Neural crest cell (in vitro differentiated cells): Measurements from ENCODE around the gene ITGBL1. TPM values are rescaled to one million over a fixed set of nuclear protein-coding genes. Genes with fewer than 3 reads are reported as not detected.

Experiments
- DNase-seq: peaks from one replicate; pipeline ENCODE4 v3.0.0; 2021; ENCODE audit warnings: low read depth, mixed read lengths, low spot score
- H3K27ac Mint-ChIP-seq: one replicate; pipeline ENCODE4 v1.8.0; 2021; ENCODE audit warnings: mild to moderate bottlenecking, mixed read lengths; ENCODE audit not compliant: unreplicated experiment
- H3K27me3 Mint-ChIP-seq: 2 replicates; pipeline ENCODE4 v1.8.0; 2021; ENCODE audit warnings: low read depth, mild to moderate bottlenecking, mixed read lengths
- H3K36me3 Mint-ChIP-seq: 2 replicates; pipeline ENCODE4 v1.8.0; 2021; ENCODE audit warnings: low read depth, mild to moderate bottlenecking, mixed read lengths
- H3K4me1 Mint-ChIP-seq: 2 replicates; pipeline ENCODE4 v1.8.0; 2021; ENCODE audit warnings: mixed read lengths
- H3K4me3 Mint-ChIP-seq: one replicate; pipeline ENCODE4 v1.8.0; 2021; ENCODE audit warnings: mild to moderate bottlenecking, mixed read lengths
- H3K9me3 Mint-ChIP-seq: 2 replicates; pipeline ENCODE4 v1.8.0; 2021; ENCODE audit warnings: mixed read lengths
- CTCF ChIP-seq: fragments of 200-600 bp; sonication (generic); conservative IDR thresholded peaks from 2 replicates; pipeline ENCODE4 v1.5.0; 2021; ENCODE audit warnings: antibody characterized with exemption, mild to moderate bottlenecking
- total RNA-seq: library from RNA; stranded (reverse); gene quantifications from 2 replicates; pipeline ENCODE4 v1.2.1, GENCODE V29; 2021

Gene ITGBL1
- total RNA-seq, 1 donor from 2014 or later = not detected

- Mint-ChIP-seq H3K4me3 (no peak overlapping the region), H3K9me3 (no peaks in the 10 kb centered on the region), H3K27me3 (peaks cover 59% of the 10 kb centered on the region), H3K27ac (no peak overlapping the region), H3K4me1 (no peaks in the 10 kb centered on the region), H3K36me3 (no peaks in the 10 kb centered on the region)
- no peak for DNase-seq
- TF ChIP-seq CTCF = no peak
Observed at GRCh38 chr13:101691341-101691860, 238.9 kb downstream of the ITGBL1 start.

- no peak for DNase-seq
- Mint-ChIP-seq H3K36me3 (no peaks in the 10 kb centered on the region), H3K27me3 (peaks cover 47% of the 10 kb centered on the region), H3K27ac (no peak overlapping the region), H3K4me1 (no peaks in the 10 kb centered on the region), H3K9me3 (no peaks in the 10 kb centered on the region), H3K4me3 (no peak overlapping the region)
- no peak for TF ChIP-seq CTCF
Observed at GRCh38 chr13:101695870-101696516, 243.5 kb downstream of the ITGBL1 start.

- no peak for DNase-seq
- no peaks in the 10 kb centered on the region for H3K36me3 Mint-ChIP-seq
- no peaks in the 10 kb centered on the region for H3K9me3 Mint-ChIP-seq
- H3K4me1 Mint-ChIP-seq = no peaks in the 10 kb centered on the region
- TF ChIP-seq CTCF = no peak
- peaks cover 37% of the 10 kb centered on the region for H3K27me3 Mint-ChIP-seq
- H3K27ac Mint-ChIP-seq = no peak overlapping the region
- no peak overlapping the region for H3K4me3 Mint-ChIP-seq
Observed at GRCh38 chr13:101697745-101698144, 245.3 kb downstream of the ITGBL1 start.

GRCh38 chr13:101698400-101698799 lies 245.9 kb downstream of the ITGBL1 start:
- no peak for DNase-seq
- no peaks in the 10 kb centered on the region for H3K36me3 Mint-ChIP-seq
- no peak for TF ChIP-seq CTCF

GRCh38 chr13:101700598-101700997 lies 248.1 kb downstream of the ITGBL1 start:
- no peak overlapping the region for H3K27ac Mint-ChIP-seq
- H3K4me3 Mint-ChIP-seq = no peak overlapping the region
- H3K9me3 Mint-ChIP-seq = no peaks in the 10 kb centered on the region
- peaks cover 19% of the 10 kb centered on the region for H3K27me3 Mint-ChIP-seq
- DNase-seq = no peak
- no peak for TF ChIP-seq CTCF
- H3K4me1 Mint-ChIP-seq = no peaks in the 10 kb centered on the region
- no peaks in the 10 kb centered on the region for H3K36me3 Mint-ChIP-seq

More at GRCh38 chr13:101698400-101698799, 245.9 kb downstream of the ITGBL1 start:
- Mint-ChIP-seq H3K4me1 (no peaks in the 10 kb centered on the region), H3K27ac (no peak overlapping the region), H3K4me3 (no peak overlapping the region), H3K27me3 (peaks cover 33% of the 10 kb centered on the region), H3K9me3 (no peaks in the 10 kb centered on the region)
